IMR-90 (cell line): Measurements from ENCODE around the gene SCML2. TPM values are rescaled to one million over a fixed set of nuclear protein-coding genes. Genes with fewer than 3 reads are reported as not detected.

ENCODE experiments used
- ATAC-seq: fragments of 200-7000 bp; cut with Tn5 transposase; 2 replicates; pipeline ENCODE4 v1.9.1; 2020; ENCODE audit warnings: low read depth, mild to moderate bottlenecking, moderate library complexity
- BruUV-seq: library from RNA; stranded (reverse); fragments of 400-500 nt; replicated peaks from 2 replicates; lab custom pipeline; 2021; lab: Mats Ljungman, UMichigan
- CTCF ChIA-PET: fragments of 300-600 bp; formaldehyde crosslinking; extraction: SDS; loops from one replicate; lab custom pipeline; 2021; ENCODE audit warnings: antibody characterized with exemption; lab: Yijun Ruan, JAX
- POLR2A ChIA-PET: fragments of 300-600 bp; sonication (Branson Sonifier 250); formaldehyde crosslinking; loops from one replicate; lab custom pipeline; 2022; ENCODE audit warnings: antibody characterized with exemption; ENCODE audit not compliant: unreplicated experiment; lab: Charles Lee
- DNase-seq: peaks from one replicate; pipeline ENCODE4 v3.0.0; 2013
- H2AFZ ChIP-seq: replicated peaks from 2 replicates; pipeline ENCODE3; 2013; ENCODE audit warnings: low read length, mild to moderate bottlenecking; ENCODE audit not compliant: poor library complexity
- H2AK5ac ChIP-seq: 2 replicates; pipeline ENCODE4 v1.6.1; 2013; ENCODE audit warnings: low read depth, low read length, inconsistent platforms
- H2AK9ac ChIP-seq: replicated peaks from 2 replicates; pipeline ENCODE3; 2013; ENCODE audit warnings: mild to moderate bottlenecking, low read depth, low read length, moderate library complexity; ENCODE audit not compliant: poor library complexity
- H2BK120ac ChIP-seq: 2 replicates; pipeline ENCODE4 v1.6.1; 2013; ENCODE audit warnings: low read depth, low read length, inconsistent platforms
- H2BK15ac ChIP-seq: 3 replicates; pipeline ENCODE4 v1.6.1; 2013; ENCODE audit warnings: low read depth, low read length, inconsistent platforms
- H2BK20ac ChIP-seq: 2 replicates; pipeline ENCODE4 v1.6.1; 2013; ENCODE audit warnings: low read depth, mild to moderate bottlenecking, inconsistent platforms, low read length, moderate library complexity
- H2BK5ac ChIP-seq: 2 replicates; pipeline ENCODE4 v1.6.1; 2013; ENCODE audit warnings: mild to moderate bottlenecking, low read depth, low read length, inconsistent platforms; ENCODE audit not compliant: poor library complexity, severe bottlenecking
- H3K14ac ChIP-seq: replicated peaks from 2 replicates; pipeline ENCODE4 v1.6.1; 2013; ENCODE audit warnings: low read depth, low read length, inconsistent platforms
- H3K18ac ChIP-seq: 2 replicates; pipeline ENCODE4 v1.6.1; 2013; ENCODE audit warnings: low read depth, low read length, control low read depth
- H3K23ac ChIP-seq: 2 replicates; pipeline ENCODE4 v1.6.1; 2013; ENCODE audit warnings: low read depth, low read length, inconsistent platforms
- H3K27ac ChIP-seq: 2 replicates; pipeline ENCODE4 v1.5.1; 2013; ENCODE audit warnings: mild to moderate bottlenecking, control low read depth, low read length; ENCODE audit not compliant: insufficient read depth
- H3K27me3 ChIP-seq: 2 replicates; pipeline ENCODE4 v1.6.1; 2013; ENCODE audit warnings: low read length; ENCODE audit not compliant: control insufficient read depth, insufficient read depth
- H3K36me3 ChIP-seq: 2 replicates; pipeline ENCODE4 v1.6.1; 2013; ENCODE audit warnings: low read length, mixed read lengths; ENCODE audit not compliant: control insufficient read depth, insufficient read depth
- H3K4ac ChIP-seq: 2 replicates; pipeline ENCODE4 v1.6.1; 2013; ENCODE audit warnings: low read depth, low read length, inconsistent platforms
- H3K4me1 ChIP-seq: 2 replicates; pipeline ENCODE4 v1.6.1; 2013; ENCODE audit warnings: low read length, mixed read lengths; ENCODE audit not compliant: control insufficient read depth, insufficient read depth
- H3K4me2 ChIP-seq: 2 replicates; pipeline ENCODE4 v1.6.1; 2013; ENCODE audit warnings: low read depth, mild to moderate bottlenecking, control low read depth, low read length, moderate library complexity
- H3K4me3 ChIP-seq: 2 replicates; pipeline ENCODE4 v1.5.1; 2013; ENCODE audit warnings: low read depth, mild to moderate bottlenecking, control low read depth, low read length, moderate library complexity; ENCODE audit not compliant: insufficient read depth
- H3K56ac ChIP-seq: 2 replicates; pipeline ENCODE4 v1.6.1; 2013; ENCODE audit warnings: low read length, inconsistent platforms; ENCODE audit not compliant: insufficient read depth; ENCODE audit errors: extremely low read depth
- H3K79me1 ChIP-seq, 2 experiments: 2 replicates each; pipeline ENCODE4 v1.6.1; 2013; ENCODE audit warnings: low read length in 2 of 2, inconsistent platforms in 1 of 2, low read depth in 1 of 2
- H3K9ac ChIP-seq: 2 replicates; pipeline ENCODE4 v1.6.1; 2013; ENCODE audit warnings: low read depth, low read length, control low read depth
- H3K9me1 ChIP-seq: 2 replicates; pipeline ENCODE4 v1.6.1; 2013; ENCODE audit warnings: low read length, inconsistent platforms; ENCODE audit not compliant: insufficient read depth
- H3K9me3 ChIP-seq: 2 replicates; pipeline ENCODE4 v1.6.1; 2013; ENCODE audit warnings: low read length; ENCODE audit not compliant: control insufficient read depth, insufficient read depth
- H4K20me1 ChIP-seq: 2 replicates; pipeline ENCODE4 v1.6.1; 2013; ENCODE audit warnings: low read length, inconsistent platforms; ENCODE audit not compliant: insufficient read depth
- H4K5ac ChIP-seq: 2 replicates; pipeline ENCODE4 v1.6.1; 2013; ENCODE audit warnings: mild to moderate bottlenecking, low read depth, low read length, control low read depth
- H4K8ac ChIP-seq, 2 experiments: 2 replicates each; pipeline ENCODE4 v1.6.1; 2013; ENCODE audit warnings: low read depth in 2 of 2, low read length in 2 of 2, control low read depth in 1 of 2, inconsistent platforms in 1 of 2
- H4K91ac ChIP-seq: 2 replicates; pipeline ENCODE4 v1.6.1; 2013; ENCODE audit warnings: low read depth, low read length, inconsistent platforms; ENCODE audit not compliant: insufficient read depth
- MXI1 ChIP-seq: IDR thresholded peaks from 2 replicates; pipeline ENCODE4 v1.6.1; 2012; ENCODE audit warnings: low read depth, mild to moderate bottlenecking, low read length, moderate library complexity, borderline replicate concordance
- WGBS, 2 experiments: methylation state at CpG; one replicate each; pipeline versions ENCODE4 v1.1.5 to v1.1.7; 2013; ENCODE audit warnings: missing lambda C conversion rate in 2 of 2; ENCODE audit not compliant: insufficient read length in 1 of 2; ENCODE audit errors: extremely low coverage in 2 of 2; 5-methylcytosine and 5-hydroxymethylcytosine counted together
- dilution Hi-C: fragments of 300-500 bp; cut with HindIII; formaldehyde crosslinking; loops from one replicate; pipeline ENCODE4 v1.14.3; 2018; ENCODE audit warnings: low sequenced_read_pairs; ENCODE audit not compliant: unreplicated experiment
- in situ Hi-C: fragments of 300-500 bp; cut with MboI; formaldehyde crosslinking; loops from 3 replicates; pipeline ENCODE4 v1.14.3; 2019; ENCODE audit warnings: low sequenced_read_pairs, inconsistent platforms, mixed read lengths
- intact Hi-C: fragments of 100-400 bp; cut with micrococcal nuclease; formaldehyde crosslinking; loops from 2 replicates; pipeline ENCODE4 v1.10.0; 2022
- polyA plus RNA-seq, 3 experiments: library from polyadenylated mRNA; depleted of rRNA; stranded (reverse); fragments of >200 nt; gene quantifications; 2 replicates each; pipeline ENCODE4 v1.2.3, GENCODE V29; 2012; ENCODE audit warnings: low replicate concordance in 1 of 3
- total RNA-seq: library from RNA; depleted of rRNA; stranded (reverse); fragments of >200 nt; gene quantifications from 2 replicates; pipeline ENCODE4 v1.2.3, GENCODE V29; 2012

The SCML2 gene
- total and polyA plus RNA-seq, 2 of the 4 experiments (the other 2 are of a cell fraction), result 1.3 to 1.7 TPM

DNA sequence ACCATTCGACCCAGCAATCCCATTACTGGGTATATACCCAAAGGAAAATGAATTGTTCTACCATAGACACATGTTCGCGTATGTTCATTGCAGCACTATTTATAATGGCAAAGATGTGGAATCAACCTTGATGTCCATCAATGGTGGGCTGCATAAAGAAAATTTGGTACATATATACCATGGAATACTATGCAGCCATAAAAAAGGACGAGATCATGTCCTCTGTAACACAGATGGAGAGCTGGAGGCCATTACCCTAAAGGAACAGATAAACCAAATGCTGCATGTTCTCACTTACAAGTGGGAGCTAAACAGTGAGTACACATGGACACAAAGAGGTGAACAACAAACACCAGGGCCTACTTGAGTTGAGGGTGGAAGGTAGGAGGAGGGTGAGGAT is 45.1 kb downstream of the SCML2 start:
- Histone ChIP-seq H2BK15ac (no peak overlapping the region), H2BK20ac (no peak overlapping the region), H3K14ac (no peak overlapping the region), H2AK5ac (no peak overlapping the region), H4K20me1 (no peaks in the 10 kb centered on the region), H3K4me3 (no peak overlapping the region), H3K4ac (no peak overlapping the region), H3K18ac (no peak overlapping the region), H2BK5ac (no peak overlapping the region), H3K23ac (no peak overlapping the region), H4K5ac (no peak overlapping the region), H4K91ac (no peak overlapping the region), H3K4me1 (no peaks in the 10 kb centered on the region), H3K27ac (no peak overlapping the region), H3K9ac (no peak overlapping the region), H2BK120ac (no peak overlapping the region), H3K56ac (no peak overlapping the region), H3K79me1 (no peaks in the 10 kb centered on the region), H4K8ac (no peak overlapping the region), H3K4me2 (no peak overlapping the region), H3K9me1 (no peaks in the 10 kb centered on the region), H2AK9ac (no peak overlapping the region), H3K36me3 (no peaks in the 10 kb centered on the region), H2AFZ (no peak overlapping the region), H3K27me3 (no peaks in the 10 kb centered on the region), H3K9me3 (no peaks in the 10 kb centered on the region)
- ATAC-seq (no peak), DNase-seq (no peak)
- dilution Hi-C loops (no loop called here), intact Hi-C loops (no loop called here), in situ Hi-C loops (no loop called here)
- WGBS, 2 experiments, result no CpG with 5 or more reads among the region's 4 CpGs
- ChIA-PET POLR2A (no interaction called here), CTCF (interaction anchor here (0.7 kb wide), 1 partner anchor 1615 kb away, joined by 4 read pairs; no protein-coding TSS in a partner anchor)
- no peak for TF ChIP-seq MXI1
- BruUV-seq, result no TSS peak
